Gastrocnemius medialis (tissue), 4 donors: Measurements from ENCODE around the gene VSTM2B.

ENCODE experiments used
- POLR2A ChIP-seq, 2 donors: fragments of 450-650 bp; IDR thresholded peaks; one replicate each; pipeline ENCODE4 v1.6.1; 2017; ENCODE audit warnings: antibody characterized with exemption in 2 of 2, mild to moderate bottlenecking in 2 of 2, moderate library complexity in 2 of 2
- TF ChIP-seq, protein P1 (sequence below), 5 experiments: fragments of 450-650 bp in 3 of 5; fragments of 200-600 bp in 2 of 5; sonication (generic) in 2 of 5; IDR thresholded peaks in 4 of 5; conservative IDR thresholded peaks in 1 of 5; 1 replicate in 4 of 5; 2 replicates in 1 of 5; pipeline ENCODE4 v1.5.1; 2016 to 2019; ENCODE audit warnings: antibody characterized with exemption in 5 of 5, mild to moderate bottlenecking in 3 of 5, moderate library complexity in 3 of 5

- TF ChIP-seq, protein P1, sequence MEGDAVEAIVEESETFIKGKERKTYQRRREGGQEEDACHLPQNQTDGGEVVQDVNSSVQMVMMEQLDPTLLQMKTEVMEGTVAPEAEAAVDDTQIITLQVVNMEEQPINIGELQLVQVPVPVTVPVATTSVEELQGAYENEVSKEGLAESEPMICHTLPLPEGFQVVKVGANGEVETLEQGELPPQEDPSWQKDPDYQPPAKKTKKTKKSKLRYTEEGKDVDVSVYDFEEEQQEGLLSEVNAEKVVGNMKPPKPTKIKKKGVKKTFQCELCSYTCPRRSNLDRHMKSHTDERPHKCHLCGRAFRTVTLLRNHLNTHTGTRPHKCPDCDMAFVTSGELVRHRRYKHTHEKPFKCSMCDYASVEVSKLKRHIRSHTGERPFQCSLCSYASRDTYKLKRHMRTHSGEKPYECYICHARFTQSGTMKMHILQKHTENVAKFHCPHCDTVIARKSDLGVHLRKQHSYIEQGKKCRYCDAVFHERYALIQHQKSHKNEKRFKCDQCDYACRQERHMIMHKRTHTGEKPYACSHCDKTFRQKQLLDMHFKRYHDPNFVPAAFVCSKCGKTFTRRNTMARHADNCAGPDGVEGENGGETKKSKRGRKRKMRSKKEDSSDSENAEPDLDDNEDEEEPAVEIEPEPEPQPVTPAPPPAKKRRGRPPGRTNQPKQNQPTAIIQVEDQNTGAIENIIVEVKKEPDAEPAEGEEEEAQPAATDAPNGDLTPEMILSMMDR (IDR thresholded peaks at IDR 0.05 in 4 of 5, conservative IDR thresholded peaks at IDR 0.05 in 1 of 5) = no peak
- no peak for TF ChIP-seq POLR2A (IDR thresholded peaks at IDR 0.05)
These were observed 27.9 kb upstream of the VSTM2B start for GRCh38 chr19:29497686-29498436.
